Subcutaneous adipose tissue (tissue), 4 donors: ENCODE results near the gene HS3ST1. TPM values are rescaled to one million over a fixed set of nuclear protein-coding genes. Genes with fewer than 3 reads are reported as not detected.

Source experiments
- CTCF ChIP-seq: fragments of 450-650 bp; IDR thresholded peaks from one replicate; pipeline ENCODE4 v1.5.1; 2016; ENCODE audit warnings: low read depth, mild to moderate bottlenecking, control low read depth, antibody characterized with exemption, moderate library complexity
- total RNA-seq, 4 donors: library from RNA; depleted of rRNA; stranded (reverse); fragments of >200 nt; gene quantifications; one replicate each; pipeline ENCODE4 v1.1.0, GENCODE V29; 2016

Gene HS3ST1
- total RNA-seq, 4 donors from 2014 or later = 0.16 to 2.1 (median 1.3) TPM

GRCh38 chr4:11416071-11416766 lies 12.5 kb downstream of the HS3ST1 start:
- no peak for TF ChIP-seq CTCF

- TF ChIP-seq CTCF = no peak
Observed at GRCh38 chr4:11415409-11416070, 13.2 kb downstream of the HS3ST1 start.

- no peak for TF ChIP-seq CTCF
Observed at GRCh38 chr4:11412211-11412610, 16.5 kb downstream of the HS3ST1 start.

- no peak for TF ChIP-seq CTCF
Observed at GRCh38 chr4:11409632-11410031, 19.1 kb downstream of the HS3ST1 start.

GRCh38 chr4:11408233-11408967 lies 20.3 kb downstream of the HS3ST1 start:
- TF ChIP-seq CTCF = no peak

GRCh38 chr4:11407551-11407950 lies 21.1 kb downstream of the HS3ST1 start:
- TF ChIP-seq CTCF = no peak

- no peak for TF ChIP-seq CTCF
Observed at GRCh38 chr4:11404431-11404830, 24.3 kb downstream of the HS3ST1 start.
